G401.6 (cell line): ENCODE measurements around the gene NUP62.
A peak's percentile ranks its signal among the peaks of the same experiment; 100 is the strongest.

Experiments
- FAIRE-seq: peaks from 2 replicates; lab custom pipeline; 2012; peaks lifted over from hg19 to GRCh38; lab: Jason Lieb, UNC

Gene NUP62

DNA sequence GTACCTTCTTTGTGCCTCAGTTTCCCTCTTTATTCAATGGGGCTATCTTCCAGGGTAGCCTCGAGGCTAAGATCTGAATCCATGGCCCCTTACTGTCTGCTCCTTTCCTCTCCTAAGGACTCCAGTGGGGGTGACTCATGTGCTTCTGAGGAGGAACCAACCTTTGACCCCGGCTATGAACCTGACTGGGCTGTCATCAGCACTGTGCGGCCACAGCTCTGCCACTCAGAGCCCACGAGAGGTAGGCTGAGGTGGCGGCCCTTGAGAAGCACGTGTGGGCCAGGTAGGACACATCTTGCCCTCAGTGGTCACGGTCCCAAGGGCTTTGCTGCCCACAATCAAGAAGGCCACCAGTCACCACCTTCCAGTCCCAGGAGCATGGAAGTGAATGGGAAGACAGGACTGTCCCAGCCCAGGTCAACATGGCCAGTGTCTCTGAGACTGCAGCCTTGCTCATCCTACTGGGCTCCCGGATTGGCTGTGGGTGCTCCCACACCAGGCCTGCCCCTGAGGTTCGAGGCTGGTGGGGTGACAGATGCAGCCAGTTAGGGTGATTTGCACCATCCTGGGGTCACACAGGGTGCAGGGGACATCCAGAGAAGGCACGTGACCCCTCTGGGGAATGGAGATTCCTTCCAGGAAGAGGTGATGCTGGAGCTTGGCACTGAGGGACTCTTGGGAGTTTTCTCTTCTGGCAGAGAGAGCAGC is 49.0 kb downstream of the NUP62 start:
- FAIRE-seq = no peak

DNA sequence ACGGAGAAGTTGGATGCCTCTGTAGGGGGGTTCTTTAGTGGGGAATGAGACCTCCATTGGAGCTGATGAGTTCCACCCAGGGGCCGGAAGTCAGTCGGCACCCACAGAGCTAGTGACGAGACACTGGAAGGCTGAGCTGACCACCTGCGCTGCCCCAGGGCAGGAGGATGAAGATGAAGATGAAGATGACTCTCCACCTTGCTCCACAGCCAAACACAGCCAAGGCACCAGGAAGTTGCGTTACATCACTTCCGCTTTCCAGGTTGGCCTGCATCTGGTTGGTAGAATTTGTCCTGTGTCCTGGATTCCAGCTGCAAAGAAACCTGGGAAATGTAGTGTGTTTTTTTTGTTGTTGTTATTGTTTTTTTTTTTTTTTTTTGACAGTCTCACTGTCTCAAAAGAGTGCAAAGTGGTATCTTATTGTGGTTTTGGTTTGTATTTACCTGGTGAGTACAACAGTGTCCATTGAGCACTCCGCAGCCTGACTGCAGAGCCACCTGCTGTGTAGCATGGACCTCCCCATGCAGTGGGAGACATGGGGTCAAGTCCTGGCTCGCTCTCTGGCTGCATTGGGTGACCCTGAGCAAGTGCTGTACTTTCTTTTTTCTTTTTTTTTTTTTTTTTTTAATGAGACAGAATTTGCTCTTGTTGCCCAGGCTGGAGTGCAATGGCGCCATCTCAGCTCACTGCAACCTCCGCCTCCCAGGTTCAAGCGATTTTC is 49.9 kb downstream of the NUP62 start:
- FAIRE-seq = peak; percentile 25

DNA sequence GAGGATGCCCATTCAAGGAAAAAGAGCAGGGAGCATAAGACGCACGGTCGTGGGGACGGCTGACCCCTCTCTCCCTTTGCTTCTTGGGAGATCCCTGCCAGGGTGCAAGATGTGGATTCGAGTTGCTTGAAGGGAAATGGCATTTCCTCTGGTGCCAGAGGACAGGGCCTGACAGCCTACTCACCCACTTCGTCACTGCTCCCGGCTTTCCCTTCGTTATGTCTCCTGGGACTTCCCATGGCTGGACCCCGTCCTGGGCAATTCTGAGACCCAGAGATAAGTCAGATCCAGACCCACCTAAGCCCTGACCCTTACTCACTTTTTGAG is 50.6 kb downstream of the NUP62 start:
- FAIRE-seq = no peak

DNA sequence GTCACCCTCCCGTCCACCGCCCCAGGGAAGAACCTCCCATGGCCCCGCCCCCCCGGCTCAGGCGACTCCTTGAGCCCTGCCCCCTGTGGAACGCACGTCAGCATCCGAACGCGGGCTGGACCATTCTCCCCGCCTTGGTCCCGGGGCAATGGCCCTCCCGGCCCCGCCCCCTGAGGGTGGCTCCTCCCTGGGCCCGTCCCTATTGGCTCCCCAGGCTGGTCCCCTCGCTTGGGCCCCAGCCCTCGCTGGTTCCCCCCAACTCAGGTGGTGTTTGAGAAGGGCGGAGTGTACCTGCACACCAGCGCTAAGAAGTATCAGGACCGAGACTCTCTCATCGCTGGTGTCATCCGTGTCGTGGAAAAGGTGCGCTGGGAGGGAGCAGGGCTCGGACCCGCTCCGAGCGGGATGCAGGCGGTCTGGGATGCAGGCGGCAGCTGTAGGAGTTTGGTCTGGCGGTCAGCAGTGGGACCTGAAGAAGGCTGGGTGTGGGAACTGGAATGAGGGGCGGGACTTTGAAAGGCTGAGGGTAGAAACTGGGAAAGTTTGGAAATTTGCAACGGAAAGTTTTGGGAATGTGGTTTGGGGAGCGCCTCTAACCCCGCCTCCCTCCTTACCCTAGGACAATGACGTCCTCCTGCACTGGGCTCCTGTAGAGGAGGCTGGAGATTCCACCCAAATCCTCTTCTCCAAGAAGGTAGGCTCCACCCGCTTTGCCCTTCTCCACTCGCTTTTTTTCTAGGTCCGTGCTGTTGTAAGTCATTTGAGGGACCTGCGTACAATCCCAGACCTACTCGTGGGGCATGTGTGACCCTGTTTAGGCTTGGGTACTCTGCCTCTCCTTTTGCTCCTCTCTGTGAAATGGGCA is 51.2 kb downstream of the NUP62 start:
- peak; percentile 82 for FAIRE-seq

DNA sequence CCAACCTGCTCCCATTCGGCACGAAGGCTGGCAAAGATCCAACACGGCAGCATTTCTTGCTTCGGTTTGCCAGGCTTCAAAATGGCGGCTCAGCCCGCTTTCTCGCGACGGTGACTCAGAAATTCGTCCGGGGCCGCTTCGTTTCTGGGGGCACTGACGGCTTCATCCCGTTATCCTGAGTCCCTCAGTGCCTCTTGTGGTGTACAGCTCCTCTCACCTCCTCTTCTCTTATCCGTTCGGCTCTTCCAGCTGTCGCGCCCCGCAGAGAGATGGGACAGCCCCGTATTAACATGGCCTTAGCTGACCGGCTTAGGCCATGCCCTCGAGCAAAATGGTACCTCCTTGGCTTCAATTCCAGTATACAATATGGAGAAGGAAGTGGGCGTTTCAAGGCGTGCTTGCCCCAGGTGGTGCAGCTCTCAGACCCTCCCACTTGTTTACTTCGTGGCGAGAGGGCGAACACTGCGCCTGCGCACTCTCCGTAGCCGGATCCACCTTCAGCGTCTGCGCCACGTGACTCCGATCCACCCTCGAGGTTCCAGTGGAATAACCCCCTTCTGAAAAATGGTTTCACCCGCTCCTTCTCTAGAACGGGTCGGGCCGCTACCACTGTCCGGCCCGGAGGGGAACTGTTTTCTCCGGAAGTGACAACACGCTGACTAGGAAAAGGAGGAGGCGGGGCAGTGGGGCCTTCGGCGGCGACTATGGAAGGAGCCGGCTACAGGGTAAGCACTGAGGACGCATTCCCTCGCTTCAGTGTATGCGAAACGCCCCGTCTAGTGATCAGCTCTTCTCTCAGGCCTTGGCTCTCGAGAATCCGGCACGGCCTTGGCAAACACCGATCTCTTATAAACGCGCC is 52.1 kb downstream of the NUP62 start, which contains the start of the genes AKT1S1 and TBC1D17:
TSS of gene AKT1S1 (minus strand) at position 336 of the 859 bp plus-strand sequence. CDS start 4,060 bp downstream, outside the sequence.
TSS of gene TBC1D17 (plus strand) at position 683 of the 859 bp plus-strand sequence. CDS start at position 705, 22 bp downstream.
- peak; percentile 99 for FAIRE-seq

DNA sequence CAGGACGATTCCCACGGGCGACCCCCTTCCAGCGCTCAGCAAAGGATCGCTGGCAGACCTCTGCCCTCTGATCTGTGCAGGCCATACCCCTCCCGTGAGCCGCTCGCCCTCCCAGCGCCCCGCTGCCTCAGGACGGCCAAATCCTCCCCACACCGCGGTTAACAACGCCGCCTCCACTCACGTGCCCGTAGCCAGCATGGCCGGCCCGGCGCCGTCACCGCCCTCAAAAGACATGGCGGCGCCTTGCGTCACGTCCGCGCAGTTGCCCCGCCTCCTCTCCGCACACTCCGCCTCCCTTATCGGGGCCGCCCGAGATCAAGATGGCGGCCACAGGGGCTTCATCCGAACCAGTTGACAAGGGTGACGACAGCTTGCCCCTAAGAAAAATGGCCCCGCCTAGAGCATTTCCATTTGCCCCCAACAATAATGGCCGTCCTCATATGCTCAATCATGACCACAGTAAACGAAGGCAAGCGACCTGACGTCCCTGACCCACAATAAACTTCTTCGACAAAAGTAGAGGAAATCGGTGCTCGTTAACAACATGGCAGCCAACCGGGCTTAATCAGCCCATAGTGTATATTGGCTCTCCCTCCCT is 52.8 kb downstream of the NUP62 start:
- peak; percentile 97 for FAIRE-seq

DNA sequence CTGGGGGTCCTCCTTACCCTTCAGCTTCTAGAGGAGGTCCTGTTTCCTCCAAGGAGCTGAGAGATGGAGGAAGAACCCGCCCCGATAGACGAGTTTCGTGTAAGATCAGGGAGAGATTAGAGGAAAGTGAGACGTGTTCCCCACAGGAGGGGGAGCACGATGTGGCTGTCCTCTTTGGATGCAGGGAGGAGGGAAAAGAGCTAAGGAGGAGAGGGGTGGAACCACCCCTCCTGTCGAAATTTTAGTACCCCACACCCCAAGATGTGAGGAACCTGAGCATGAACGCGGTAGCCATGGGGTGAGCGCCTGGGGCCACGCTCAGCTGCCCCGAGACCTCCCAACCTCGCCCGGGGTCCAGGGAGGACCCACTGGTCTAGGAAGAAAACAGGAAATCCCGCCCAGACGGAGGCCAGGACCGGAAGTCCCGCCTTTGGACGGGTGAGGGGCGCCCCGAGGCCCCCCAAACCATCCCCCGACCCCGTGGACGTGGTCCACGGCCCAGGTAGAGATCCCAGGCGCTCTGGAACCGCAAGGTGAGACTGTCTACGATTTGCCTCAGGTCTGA is 53.4 kb downstream of the NUP62 start:
- FAIRE-seq = no peak

DNA sequence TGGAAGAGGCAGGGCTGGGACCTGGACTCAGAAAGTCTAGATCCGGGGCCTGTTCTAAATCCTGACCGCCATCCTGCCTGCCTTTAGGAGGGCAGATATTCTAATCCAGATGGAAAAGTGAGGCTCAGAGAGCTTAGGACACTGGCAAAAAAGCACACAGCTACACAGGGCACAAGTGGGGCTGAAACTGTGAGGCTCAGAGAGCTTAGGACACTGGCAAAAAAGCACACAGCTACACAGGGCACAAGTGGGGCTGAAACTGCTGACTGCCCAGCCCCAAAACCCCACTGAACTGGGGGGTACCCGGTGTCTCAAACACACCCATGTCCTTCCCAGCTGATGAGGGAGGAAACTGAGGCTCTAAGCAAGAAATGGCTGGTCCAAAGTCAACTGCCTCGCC is 54.1 kb downstream of the NUP62 start:
- no peak for FAIRE-seq

DNA sequence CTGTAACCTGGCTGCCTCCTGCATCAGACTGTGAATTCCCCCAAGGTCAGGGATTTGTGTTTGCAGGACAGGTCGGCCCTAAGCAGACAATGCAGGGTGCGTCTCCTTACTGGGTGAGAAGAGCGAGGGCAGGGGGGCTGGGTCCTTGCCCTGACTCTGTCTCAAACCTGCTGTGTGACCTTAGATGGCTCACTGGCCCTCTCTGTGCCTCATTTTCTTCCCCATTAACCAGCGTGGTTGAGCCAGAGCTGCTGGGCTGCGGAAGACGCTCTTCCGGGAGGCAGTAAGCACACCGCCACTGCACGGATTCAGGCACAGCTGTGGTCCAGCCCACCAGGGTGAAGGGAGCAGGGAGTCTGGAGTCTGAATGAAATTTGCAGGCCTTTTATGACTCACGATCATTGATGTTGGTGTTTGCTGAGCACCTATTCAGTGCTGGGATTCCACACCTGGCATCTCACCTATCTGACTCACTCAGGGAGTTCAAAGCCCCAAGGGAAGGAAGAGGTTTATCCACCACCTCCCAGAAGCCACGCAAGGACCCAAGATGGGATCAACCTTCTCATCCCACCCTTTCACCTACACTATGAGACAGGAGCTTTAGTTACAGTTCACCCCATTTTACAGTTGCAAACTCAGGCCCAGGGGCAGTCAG is 54.7 kb downstream of the NUP62 start:
- no peak for FAIRE-seq

DNA sequence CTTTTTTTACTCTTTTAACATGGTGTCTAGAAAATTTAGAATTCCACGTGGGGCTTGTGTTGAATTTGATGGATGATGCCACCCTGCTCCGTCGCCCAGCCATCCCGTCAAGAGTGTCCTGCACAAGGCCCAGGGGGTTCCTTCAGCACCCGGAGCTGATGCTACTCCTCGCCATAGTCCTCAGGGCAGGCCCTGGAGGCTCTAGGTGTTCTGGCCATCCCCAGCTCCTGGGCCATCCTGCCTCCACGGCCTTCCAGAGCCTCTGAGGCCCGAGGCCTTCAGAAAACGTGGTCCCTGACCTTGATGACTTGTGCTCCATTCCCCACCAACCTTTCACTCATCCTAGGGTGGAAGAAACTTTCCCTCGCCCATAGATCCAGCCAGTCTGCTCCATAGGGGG is 55.5 kb downstream of the NUP62 start:
- FAIRE-seq = no peak

DNA sequence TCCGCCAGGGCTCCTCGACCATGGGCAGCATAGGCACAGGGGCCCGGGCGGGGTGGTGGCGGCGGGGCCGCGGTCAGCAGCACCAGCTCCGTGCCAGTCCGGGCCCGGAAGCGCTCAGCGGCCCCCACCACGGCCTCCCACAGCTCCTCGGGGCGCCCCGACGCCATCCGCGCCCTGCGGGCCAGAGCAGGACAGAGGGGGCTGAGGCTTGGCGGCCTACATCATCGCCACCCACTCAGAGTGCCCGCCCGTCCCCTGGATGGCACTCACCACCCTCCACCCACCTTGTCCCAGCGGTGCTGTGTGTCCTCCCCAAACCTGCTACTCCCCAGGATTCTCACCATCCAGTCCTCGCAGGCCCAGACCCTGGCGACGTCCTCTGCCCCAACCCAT is 56.2 kb downstream of the NUP62 start:
- no peak for FAIRE-seq

DNA sequence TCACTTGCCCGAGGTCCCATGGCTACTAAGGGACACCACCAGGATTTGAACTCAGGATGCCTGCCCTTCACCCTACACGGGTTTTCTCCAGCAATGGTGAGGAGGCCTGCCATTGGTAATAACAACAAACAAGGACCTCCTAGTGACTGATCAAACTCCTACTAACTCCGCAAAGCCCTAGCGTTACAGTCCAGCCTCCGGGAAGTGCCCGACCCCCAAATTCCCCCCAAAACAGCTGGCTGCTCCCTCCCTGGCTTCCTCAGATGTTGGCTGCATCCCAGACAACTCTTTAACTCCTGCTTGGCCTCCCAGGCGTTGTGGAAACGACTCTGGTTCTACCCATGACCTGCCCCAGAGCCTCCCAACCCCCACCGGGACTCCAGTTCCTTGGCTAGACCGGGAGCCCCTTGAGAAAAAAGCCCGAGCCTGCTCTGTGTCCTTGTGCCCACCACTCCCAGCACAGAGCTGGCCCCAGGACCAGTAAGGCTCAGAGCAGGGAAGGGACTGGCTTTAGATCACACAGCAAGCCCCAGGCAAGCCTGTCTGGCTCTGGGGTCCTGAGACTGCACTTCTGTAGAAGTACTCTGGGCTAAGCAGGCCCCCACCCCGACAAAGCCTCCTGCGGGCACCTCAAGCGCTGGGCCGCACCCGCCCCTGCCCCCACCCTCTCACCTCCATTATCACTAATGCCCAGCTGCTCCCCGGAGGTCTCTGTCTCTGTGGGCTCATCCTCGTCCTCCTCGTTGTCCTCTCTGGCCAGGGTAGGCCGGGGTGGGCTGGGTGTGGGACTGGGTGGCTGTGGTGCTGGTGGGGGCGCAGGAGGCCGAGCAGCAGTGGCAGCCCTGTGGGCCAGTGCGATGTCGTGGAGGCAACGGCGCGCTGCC is 56.8 kb downstream of the NUP62 start:
- no peak for FAIRE-seq

DNA sequence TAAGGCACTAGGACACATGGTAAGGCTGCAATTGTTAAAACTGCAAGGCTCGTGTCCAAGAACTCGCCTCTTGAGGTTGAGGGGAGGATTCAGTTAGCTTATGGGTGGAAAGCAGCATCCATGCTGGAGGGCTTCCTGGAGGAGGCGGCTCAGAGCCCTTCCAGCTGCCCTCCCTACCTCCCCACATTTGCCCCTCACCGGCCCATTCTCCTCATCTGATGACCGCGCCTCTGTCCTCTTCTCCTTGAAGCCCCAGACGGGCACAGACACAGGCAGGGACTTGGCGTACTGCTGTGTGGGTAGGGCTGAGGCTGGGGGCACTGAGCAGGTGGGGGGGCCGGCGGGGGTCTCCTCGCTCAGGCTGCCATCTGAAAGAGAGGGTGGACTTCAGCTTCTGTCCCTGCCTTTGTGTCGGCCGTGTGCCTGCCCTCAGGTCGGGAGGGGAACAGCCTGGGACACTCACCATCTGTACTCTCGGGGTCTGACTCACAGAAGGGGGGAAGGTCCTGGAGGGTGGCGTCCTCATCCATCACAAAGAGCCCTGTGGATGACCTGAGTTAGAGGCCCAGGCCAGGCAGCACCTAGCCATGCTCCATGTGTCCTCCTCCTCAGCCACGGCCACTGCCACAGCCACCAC is 57.8 kb downstream of the NUP62 start:
- FAIRE-seq = no peak

DNA sequence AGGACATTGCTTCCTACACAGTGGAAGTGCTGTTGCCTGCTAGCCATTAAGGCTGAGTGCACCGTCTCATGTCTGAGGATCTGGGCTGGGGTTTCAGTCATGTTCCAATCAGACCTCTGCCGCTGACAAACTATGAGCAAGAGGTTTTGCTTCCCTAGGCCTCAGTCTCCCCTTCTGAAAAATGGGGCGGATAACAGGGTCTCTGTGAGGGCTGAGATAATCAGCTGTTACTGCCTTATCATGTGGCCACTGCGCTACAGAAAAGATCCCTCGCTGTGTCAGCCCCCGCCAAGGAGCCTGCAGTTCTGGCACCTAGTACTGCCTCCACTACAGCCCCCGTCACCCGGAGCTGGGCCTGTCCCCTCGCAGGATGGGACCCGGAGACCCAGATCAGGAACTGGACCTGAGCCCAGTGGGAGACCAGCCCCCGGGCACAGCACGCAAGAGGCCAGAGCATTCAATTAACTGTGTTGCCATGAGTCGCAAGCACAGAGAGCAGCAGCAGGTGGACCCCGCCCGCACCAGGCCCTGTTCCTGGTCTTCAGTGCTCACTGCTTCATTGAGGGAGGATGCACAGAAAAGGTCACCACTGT is 58.9 kb downstream of the NUP62 start:
- no peak for FAIRE-seq

DNA sequence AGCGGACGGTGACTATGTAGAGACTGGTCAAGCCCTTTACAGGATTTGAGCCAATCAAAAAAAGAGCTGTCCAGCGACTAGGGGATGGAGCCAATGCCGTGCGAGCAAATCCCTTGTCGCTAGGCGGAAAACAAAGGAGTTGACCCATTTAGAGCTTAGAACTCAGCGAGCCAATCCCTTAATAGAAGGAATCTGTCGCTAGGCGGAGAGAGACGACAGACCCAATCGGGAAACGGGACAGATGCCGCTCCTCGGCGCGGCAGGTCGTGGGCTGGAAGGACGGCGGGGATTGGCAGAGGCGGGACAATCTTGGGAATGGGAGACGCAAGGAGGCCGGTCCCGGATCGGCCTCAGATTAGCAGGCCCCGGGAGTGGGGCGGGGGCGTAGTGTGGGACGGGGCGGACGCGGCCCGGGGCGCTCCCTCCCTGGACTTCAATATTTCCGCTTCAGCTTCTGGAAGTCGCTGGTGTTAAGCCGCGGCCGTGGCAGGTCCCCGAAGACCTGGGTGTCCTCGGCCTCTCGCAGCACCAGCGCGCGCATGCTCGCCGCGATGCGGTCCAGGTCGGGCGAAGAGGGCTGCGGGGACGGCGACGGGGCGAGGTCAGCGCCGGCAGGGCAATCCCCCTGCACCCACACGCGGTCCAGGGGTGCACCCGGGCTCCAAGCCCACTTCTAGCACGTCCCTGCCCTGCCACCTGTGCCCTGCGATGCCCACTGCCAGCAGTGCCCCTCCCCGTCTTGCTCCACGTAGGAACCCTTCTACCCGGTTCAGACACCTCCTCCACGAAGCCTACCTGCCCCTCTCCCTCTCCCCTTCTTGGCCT is 59.6 kb downstream of the NUP62 start:
- peak; percentile 100 for FAIRE-seq

DNA sequence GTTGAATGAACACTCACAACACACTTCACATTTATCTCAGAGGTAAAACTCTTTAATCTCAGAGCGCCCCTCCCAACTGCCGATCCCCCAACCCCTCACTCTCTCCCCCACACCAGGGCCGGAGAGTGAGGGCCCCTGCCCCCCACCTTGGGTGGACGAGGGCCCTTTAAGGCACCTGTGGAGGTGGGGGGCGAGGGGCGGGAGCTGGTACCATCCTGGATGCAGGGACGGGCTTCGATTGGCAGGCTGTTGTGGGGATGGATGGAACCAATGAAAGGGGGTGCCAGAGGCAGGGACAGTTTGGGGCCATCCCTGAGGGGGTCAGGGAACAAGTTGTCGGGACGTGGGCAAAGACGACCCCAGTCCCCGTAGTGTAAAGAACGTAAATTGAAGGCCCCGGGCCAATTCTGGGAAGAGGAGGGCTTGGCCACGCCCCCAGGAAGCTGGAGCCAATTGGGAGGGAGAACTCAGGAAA is 60.3 kb downstream of the NUP62 start:
- no peak for FAIRE-seq

DNA sequence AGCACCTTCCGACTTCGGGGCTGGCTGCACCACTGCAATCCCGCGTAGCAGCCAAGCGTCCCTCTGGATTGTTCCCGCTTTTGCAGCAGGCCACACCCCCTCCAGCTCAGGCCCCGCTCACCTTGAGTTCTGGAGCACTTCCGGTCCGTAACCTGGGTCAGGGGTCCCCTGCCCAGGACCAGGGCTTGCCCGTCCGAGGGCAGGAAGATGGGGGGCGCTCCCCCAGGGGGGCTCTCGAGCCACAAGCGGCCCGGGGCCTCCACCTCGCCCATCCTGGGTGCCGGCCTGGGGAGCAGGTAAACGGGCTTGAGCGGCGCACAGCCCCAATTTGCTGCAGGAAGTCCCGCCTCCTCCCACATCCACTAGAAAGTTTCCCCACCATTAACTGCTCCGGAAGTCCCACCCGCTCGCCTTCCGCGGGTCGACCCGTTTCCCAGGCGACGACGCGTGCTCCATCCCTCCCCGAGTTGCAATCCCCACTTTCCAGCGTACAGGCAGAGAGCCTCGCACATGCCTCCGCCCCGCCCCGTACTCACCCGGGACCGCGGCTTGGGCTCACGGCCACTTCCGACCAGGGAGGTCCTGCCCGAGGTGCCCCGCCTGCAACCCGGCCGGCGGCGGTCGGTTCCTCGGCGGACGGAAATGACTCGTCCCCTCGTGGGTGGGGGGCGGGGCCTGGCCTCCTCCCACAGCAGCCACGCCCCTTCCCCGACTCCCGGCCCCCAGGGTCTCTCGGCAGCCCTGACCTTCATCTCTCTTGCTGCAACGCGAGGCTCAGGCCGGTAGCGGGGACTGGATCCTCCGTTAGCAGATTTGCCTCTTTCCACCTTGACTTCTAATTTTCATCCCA is 62.1 kb downstream of the NUP62 start, which contains the start of gene PNKP:
TSS of gene PNKP (minus strand) at position 644 of the 850 bp plus-strand sequence. CDS start at position 272, 372 bp downstream.
- FAIRE-seq = peak; percentile 93
